ENCODE measurements around the gene USH2A.

USH2A gene

GRCh38 chr1:215779729-215780128, 643.5 kb downstream of the USH2A start:
- DNase-seq (ENCODE audit: low spot score) = no peak

- DNase-seq (ENCODE audit: low spot score) = no peak
Observed at GRCh38 chr1:215777370-215777925, 645.8 kb downstream of the USH2A start.

- DNase-seq (ENCODE audit: low spot score) = no peak
Observed at GRCh38 chr1:215776336-215776735, 646.9 kb downstream of the USH2A start.

GRCh38 chr1:215772151-215772550, 651.1 kb downstream of the USH2A start:
- DNase-seq (ENCODE audit: low spot score) = no peak

GRCh38 chr1:215768303-215768702, 654.9 kb downstream of the USH2A start:
- no peak for DNase-seq (ENCODE audit: low spot score)

- DNase-seq (ENCODE audit: low spot score) = no peak
Observed at GRCh38 chr1:215767761-215768160, 655.5 kb downstream of the USH2A start.

GRCh38 chr1:215766521-215766920, 656.7 kb downstream of the USH2A start:
- DNase-seq (ENCODE audit: low spot score) = no peak

DNA sequence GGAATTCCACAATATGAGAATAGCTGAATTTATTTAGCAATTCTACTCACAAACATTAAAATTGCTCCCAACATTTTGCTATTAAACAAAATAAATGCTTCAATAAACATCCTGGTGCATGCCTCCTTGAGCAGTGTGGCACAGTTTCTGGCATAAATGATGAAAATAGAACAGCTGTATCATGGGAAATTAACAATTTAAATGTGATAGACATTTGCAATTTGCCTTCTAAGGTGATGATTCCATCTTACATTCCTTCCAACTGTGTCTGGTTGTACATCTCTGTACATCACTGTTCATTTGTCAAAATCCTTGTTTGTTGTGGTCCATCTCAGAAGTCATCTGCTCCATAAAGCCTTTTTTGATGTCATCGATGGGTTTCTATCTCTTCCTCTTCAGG, 657.4 kb downstream of the USH2A start:
- no peak for DNase-seq (ENCODE audit: low spot score)

DNA sequence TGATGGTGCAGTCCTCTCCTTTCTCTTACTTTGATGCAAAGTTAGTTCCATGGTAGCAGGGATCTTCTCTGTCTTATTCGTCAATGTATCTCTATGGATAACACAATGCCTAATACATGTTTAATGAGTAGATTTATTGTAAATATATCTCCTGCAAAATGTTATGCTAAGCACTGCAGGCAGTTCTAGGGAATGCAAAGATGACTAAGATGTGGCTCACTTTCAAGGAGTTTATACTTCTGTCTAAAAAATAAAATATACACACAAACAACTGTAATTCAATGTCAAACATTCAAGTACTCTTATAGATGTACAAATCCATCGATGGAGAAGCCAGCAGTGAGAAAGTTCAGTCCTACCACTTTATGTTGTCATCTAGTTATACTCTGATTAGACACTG, 661.8 kb downstream of the USH2A start:
- DNase-seq (ENCODE audit: low spot score) = no peak

- DNase-seq (ENCODE audit: low spot score) = no peak
Observed at GRCh38 chr1:215754112-215754511, 669.1 kb downstream of the USH2A start.

GRCh38 chr1:215749414-215749813, 673.8 kb downstream of the USH2A start:
- peak; percentile 75 for DNase-seq (ENCODE audit: low spot score)

DNA sequence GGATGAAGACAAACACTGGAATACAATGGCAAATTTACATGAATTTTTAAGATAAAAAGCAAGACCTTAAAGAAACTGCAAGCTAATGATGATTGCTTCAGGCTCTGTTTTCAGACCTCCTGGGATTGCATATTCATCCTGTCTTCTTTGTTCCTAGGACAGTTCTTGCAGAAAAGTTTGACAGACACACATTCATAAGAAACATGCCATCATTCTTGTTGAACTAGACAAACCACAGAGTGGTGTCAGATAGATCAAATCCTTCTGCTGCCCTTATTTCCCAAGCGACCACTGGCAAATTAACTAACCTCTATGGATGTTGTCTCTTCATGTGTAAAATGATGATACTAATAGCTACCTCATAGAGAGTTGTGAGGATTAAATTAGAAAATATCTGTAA, 674.8 kb downstream of the USH2A start:
- DNase-seq (ENCODE audit: low spot score) = no peak

- DNase-seq (ENCODE audit: low spot score) = peak; percentile 22
Observed at GRCh38 chr1:215744419-215744818, 678.8 kb downstream of the USH2A start.

GRCh38 chr1:215739025-215739424, 684.2 kb downstream of the USH2A start:
- DNase-seq (ENCODE audit: low spot score) = no peak

GRCh38 chr1:215731699-215732098, 691.5 kb downstream of the USH2A start:
- no peak for DNase-seq (ENCODE audit: low spot score)

GRCh38 chr1:215730600-215730999, 692.6 kb downstream of the USH2A start:
- no peak for DNase-seq (ENCODE audit: low spot score)

- DNase-seq (ENCODE audit: low spot score) = no peak
Observed at GRCh38 chr1:215728169-215728568, 695.1 kb downstream of the USH2A start.

GRCh38 chr1:215720126-215720525, 703.1 kb downstream of the USH2A start:
- DNase-seq (ENCODE audit: low spot score) = no peak

- DNase-seq (ENCODE audit: low spot score) = no peak
Observed at GRCh38 chr1:215719552-215719951, 703.7 kb downstream of the USH2A start.

DNA sequence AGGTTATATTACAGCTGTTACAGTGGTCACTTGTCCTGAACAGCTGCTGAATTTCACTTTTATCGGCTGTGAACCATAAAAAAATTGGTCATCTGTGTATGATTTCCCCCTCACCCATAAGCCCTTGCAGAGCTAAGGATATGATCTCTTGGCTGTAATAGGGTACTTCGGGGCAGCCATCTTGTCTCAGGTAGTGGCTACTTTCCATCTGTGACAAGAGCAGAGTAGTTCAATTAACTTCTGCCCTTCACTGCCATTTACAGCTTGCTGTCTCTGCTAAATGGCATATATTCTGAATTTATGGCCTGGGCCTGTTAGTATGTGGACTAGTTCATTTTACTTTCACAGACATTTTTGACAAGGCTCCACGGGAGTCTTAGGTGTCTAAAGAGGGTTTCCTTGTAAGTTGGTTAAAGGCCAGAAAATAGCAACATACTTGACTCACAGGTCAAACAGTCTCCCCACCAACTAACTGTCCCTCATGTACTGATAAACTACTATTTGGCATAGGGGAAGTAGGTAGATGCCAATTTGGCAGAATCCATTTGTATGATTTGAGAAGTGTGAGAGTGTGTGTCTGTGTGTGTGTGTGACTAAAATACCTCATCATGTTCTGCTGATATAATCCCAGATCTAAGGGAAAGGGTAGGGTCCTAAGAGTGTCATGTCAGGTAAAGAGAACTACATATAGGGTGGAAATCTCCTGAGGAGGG, 704.5 kb downstream of the USH2A start:
- DNase-seq (ENCODE audit: low spot score) = no peak

DNA sequence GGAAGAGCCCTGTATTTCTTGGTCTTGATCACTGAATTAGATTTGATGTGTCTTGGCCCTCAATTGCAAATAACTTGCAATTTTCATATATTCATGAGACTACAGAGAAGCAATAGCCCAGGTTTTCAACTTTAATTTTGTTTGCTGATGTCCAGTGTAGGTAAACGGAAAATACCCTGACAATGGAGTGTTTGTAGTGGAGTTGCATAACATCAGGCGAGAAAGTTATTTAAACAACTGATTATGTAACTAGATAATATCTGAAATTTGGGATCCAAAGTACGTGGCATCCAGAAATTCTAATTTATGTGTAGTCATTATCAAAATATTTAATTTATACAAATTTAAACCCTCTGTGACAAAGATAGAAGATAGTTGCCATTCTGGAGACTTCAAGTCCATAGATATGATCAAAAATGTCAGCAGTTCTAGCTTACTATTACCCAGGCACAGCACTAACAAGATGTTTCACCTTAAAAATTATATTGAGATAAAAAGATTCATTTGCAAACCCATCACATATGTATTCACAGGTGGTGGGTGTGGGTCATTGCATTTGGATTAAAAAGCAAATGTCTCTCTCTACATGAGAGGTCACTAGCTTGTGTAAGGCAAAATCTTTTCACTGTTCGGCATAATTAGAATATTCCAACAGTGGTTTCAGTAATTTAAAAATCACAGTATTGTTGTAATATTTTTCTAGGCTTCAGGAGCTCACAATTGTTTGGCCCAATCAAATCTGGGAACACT, 705.4 kb downstream of the USH2A start:
- DNase-seq (ENCODE audit: low spot score) = no peak

DNA sequence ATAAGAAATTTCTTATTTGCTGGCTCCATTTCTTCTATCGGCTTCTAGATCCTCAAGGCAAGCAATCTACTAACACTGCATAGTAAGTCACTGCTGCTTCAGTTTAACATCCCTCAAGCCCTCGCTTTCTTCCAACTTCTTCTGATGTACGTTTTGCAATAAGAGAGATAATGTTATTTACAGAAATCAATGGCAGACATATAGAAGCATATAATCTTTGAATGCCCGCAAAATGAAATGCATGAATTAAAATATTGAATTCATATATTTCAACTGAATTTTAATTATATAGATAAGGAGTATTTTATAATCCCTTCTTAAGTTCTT, 712.4 kb downstream of the USH2A start:
- no peak for DNase-seq (ENCODE audit: low spot score)

GRCh38 chr1:215710036-215710898, 713.0 kb downstream of the USH2A start:
- peak; percentile 36 for DNase-seq (ENCODE audit: low spot score)
